Body of pancreas (tissue), 4 donors: ENCODE measurements around the gene PPM1A.

Source experiments
- POLR2A ChIP-seq, 3 donors: fragments of 450-650 bp; IDR thresholded peaks; one replicate each; pipeline ENCODE4 v1.6.1; 2016; ENCODE audit warnings: antibody characterized with exemption in 3 of 3, mild to moderate bottlenecking in 2 of 3
- TF ChIP-seq, protein P1 (sequence below), 7 experiments: fragments of 450-650 bp in 4 of 7; fragments of 200-600 bp in 3 of 7; sonication (generic) in 3 of 7; IDR thresholded peaks; one replicate each; pipeline ENCODE4 v1.5.1; 2016 to 2019; ENCODE audit warnings: antibody characterized with exemption in 7 of 7

DNA sequence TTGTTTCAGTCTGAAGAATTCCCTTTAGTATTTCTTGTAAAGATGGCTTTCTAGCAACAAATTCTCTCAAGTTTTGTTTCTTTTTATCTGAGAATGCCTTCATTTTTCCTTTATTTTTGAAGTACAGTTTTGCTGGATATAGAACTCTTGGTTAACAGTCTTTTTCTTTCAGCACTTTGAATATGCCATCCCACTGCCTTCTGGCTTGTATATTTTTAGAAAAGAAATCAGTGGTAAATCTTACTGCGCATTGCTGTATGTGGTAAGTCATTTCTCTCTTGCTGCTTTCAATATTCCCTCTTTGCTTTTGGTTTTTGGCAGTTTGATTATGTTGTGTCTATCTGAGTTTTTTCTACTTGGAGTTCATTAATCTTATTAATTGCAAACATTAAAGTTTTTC lies 16.8 kb upstream of the PPM1A start:
- no peak for TF ChIP-seq POLR2A (IDR thresholded peaks at IDR 0.05)
- TF ChIP-seq, protein P1, sequence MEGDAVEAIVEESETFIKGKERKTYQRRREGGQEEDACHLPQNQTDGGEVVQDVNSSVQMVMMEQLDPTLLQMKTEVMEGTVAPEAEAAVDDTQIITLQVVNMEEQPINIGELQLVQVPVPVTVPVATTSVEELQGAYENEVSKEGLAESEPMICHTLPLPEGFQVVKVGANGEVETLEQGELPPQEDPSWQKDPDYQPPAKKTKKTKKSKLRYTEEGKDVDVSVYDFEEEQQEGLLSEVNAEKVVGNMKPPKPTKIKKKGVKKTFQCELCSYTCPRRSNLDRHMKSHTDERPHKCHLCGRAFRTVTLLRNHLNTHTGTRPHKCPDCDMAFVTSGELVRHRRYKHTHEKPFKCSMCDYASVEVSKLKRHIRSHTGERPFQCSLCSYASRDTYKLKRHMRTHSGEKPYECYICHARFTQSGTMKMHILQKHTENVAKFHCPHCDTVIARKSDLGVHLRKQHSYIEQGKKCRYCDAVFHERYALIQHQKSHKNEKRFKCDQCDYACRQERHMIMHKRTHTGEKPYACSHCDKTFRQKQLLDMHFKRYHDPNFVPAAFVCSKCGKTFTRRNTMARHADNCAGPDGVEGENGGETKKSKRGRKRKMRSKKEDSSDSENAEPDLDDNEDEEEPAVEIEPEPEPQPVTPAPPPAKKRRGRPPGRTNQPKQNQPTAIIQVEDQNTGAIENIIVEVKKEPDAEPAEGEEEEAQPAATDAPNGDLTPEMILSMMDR (IDR thresholded peaks at IDR 0.05): no peak
